ENCODE results near the gene METTL26. TPM values are rescaled to one million over a fixed set of nuclear protein-coding genes. Genes with fewer than 3 reads are reported as not detected.

METTL26 gene
- total and polyA plus RNA-seq, 10 of the 15 experiments (the other 5 are each of a cell fraction or from before 2014, with no cell fraction given): 5.4 to 163 (median 79.3) TPM

- no peak for TF ChIP-seq ATF2 (IDR thresholded peaks at IDR 0.05; ENCODE audit: low read length)
- TF ChIP-seq NRF1 (conservative IDR thresholded peaks at IDR 0.05; ENCODE audit: low read depth, low read length): no peak
- TF ChIP-seq ZZZ3 (IDR thresholded peaks at IDR 0.05; ENCODE audit: control insufficient read depth, insufficient read length, low read depth): no peak
- no peak for TF ChIP-seq MYB (IDR thresholded peaks at IDR 0.05; ENCODE audit: borderline replicate concordance, low read depth, low read length)
- TF ChIP-seq PRDM15 (CRISPR knock-in tag; IDR thresholded peaks at IDR 0.05): no peak
- no peak for TF ChIP-seq HDGF (IDR thresholded peaks at IDR 0.05)
- TF ChIP-seq MTA3 (IDR thresholded peaks at IDR 0.05; ENCODE audit: borderline replicate concordance, low read length): no peak
- no peak for TF ChIP-seq NFIC (IDR thresholded peaks at IDR 0.05; ENCODE audit: low read depth, low read length)
- TF ChIP-seq EED (IDR thresholded peaks at IDR 0.05; ENCODE audit: low read depth): no peak
- peak; percentile 18; the same call in 1 of the 2 replicates for TF ChIP-seq MAX (IDR thresholded peaks at IDR 0.05; ENCODE audit: low read depth, low read length)
- TF ChIP-seq EZH2 (IDR thresholded peaks at IDR 0.05; ENCODE audit: borderline replicate concordance, control insufficient read depth, low read depth, low read length): no peak
- peak; percentile 76 for TF ChIP-seq NKRF (conservative IDR thresholded peaks at IDR 0.05)
- TF ChIP-seq TAF1 (IDR thresholded peaks at IDR 0.05; ENCODE audit: borderline replicate concordance, low read depth, low read length): peak; percentile 77; the same call in 1 of the 2 replicates
- TF ChIP-seq ELK1 (IDR thresholded peaks at IDR 0.05; ENCODE audit: low read depth, low read length): peak; percentile 90
- TF ChIP-seq SMC3 (IDR thresholded peaks at IDR 0.05; ENCODE audit: borderline replicate concordance, low read length): peak; percentile 34
- peak; percentile 64 to 86; a peak in 3 of 4 replicates for TF ChIP-seq BHLHE40 (IDR thresholded peaks at IDR 0.05; ENCODE audit: borderline replicate concordance in 1 of 2, low read depth in 2 of 2, low read length in 1 of 2)
- 0 out of 2 replicates have a peak, but pooled peaks have one; percentile 5 for TF ChIP-seq SREBF1 (IDR thresholded peaks at IDR 0.05; ENCODE audit: low read length)
- no peak for TF ChIP-seq MTA2 (IDR thresholded peaks at IDR 0.05; ENCODE audit: low read depth)
- TF ChIP-seq NR2C1 (IDR thresholded peaks at IDR 0.05): peak; percentile 86
- TF ChIP-seq POLR2AphosphoS5 (IDR thresholded peaks at IDR 0.05; ENCODE audit: low read length): peak; percentile 79; the same call in 1 of the 2 replicates
These were observed 31.8 kb upstream of the METTL26 start, which contains the start of gene RHOT2 (continued) for GRCh38 chr16:667780-668518.

Measured in GM12878 (cell line).